22Rv1 (cell line): ENCODE results near the gene DAAM2.

Experiments
- CTCF ChIP-seq: fragments of 450-650 bp; IDR thresholded peaks from 2 replicates; pipeline ENCODE4 v1.5.1; 2017; ENCODE audit warnings: mild to moderate bottlenecking
- ZFX ChIP-seq: fragments of 450-650 bp; IDR thresholded peaks from 2 replicates; pipeline ENCODE4 v1.6.1; 2017; ENCODE audit warnings: antibody characterized with exemption, borderline replicate concordance

DNA sequence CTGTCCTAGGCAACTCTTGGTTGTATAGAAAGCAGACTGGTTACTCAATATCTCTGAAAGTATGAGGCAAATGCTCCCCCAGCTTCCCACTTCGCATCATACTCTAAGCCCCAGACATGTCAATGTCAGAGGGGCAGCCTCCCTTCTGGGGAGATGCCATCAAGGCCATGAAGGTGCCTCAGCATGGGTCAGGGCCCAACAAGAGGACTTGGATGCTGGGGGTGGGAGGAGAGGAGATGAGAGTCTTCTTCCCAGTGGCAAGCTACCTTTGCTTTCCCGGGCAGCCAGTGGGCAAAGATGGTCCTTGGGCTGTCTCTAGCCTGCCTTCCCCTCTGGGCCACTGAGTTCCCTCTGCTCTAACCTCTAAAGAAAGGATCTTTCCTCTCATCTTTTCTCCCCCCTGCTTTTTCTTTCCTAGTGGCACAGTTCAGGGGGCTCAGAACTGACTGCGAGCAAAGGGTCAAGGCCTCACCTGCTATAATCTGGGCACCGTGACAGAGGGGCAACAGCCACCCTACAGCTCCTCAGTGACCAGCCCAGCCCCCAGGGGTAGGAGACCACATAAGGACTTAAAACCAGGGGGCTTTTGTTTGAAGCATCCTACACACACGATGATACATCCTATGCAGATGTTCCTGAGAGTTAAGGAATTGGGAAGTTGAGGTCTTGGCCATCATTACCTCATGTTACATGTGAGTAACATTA is 115.8 kb downstream of the DAAM2 start:
- TF ChIP-seq CTCF: no peak
- TF ChIP-seq ZFX: no peak
